ENCODE results near the gene SELENOM.
"Not testable (repeated sequence)": the region's sequence is repeated elsewhere in the genome, so short reads cannot be mapped to it uniquely, and the experiment has no call there.

Gene SELENOM

GRCh38 chr22:31123292-31123602 lies 15.9 kb upstream of the SELENOM start:
- peaks cover 24% of the 10 kb centered on the region for H3K27me3 Mint-ChIP-seq
- no peaks in the 10 kb centered on the region for H3K36me3 Mint-ChIP-seq
- ATAC-seq = no peak
- H3K9me3 Mint-ChIP-seq = no peaks in the 10 kb centered on the region
- peaks cover 15% of the 10 kb centered on the region for H3K4me1 Mint-ChIP-seq
- no peak overlapping the region for H3K4me3 Mint-ChIP-seq
- H3K27ac Mint-ChIP-seq = no peak overlapping the region

GRCh38 chr22:31122532-31123291 lies 15.3 kb upstream of the SELENOM start, which contains the start of gene INPP5J:
TSS of gene INPP5J (plus strand) at chr22:31122966. CDS start at chr22:31123015, 49 bp downstream.
- no peak within 1 kb of the TSS for H3K4me3 Mint-ChIP-seq
- no peak within 1 kb of the TSS for H3K27ac Mint-ChIP-seq
- no peaks in the 10 kb centered on the region for H3K36me3 Mint-ChIP-seq
- H3K27me3 Mint-ChIP-seq = peaks cover 18% of the 10 kb centered on the region
- H3K4me1 Mint-ChIP-seq = peaks cover 15% of the 10 kb centered on the region
- no peaks in the 10 kb centered on the region for H3K9me3 Mint-ChIP-seq
- no peak for ATAC-seq

DNA sequence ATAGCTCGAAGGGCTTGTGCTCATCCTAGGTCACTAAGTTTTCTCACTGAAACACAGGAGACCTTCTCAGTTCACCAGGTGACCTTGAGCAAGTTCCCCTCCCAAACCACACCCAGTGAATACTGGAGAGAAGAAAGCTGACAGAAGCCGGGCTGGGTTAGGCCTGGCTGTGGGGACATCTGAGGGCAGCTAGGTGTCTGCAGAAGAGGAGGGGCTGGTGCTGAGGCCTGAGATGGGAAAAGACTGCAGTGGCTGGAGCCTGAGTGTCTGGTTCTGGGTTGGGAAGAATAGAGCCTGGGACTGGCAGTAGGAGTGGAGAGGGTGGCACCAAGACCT lies 14.8 kb upstream of the SELENOM start:
- H3K27me3 Mint-ChIP-seq = peaks cover 13% of the 10 kb centered on the region
- H3K4me1 Mint-ChIP-seq = peaks cover 10% of the 10 kb centered on the region
- H3K36me3 Mint-ChIP-seq = no peaks in the 10 kb centered on the region
- H3K27ac Mint-ChIP-seq = no peak overlapping the region
- H3K9me3 Mint-ChIP-seq = no peaks in the 10 kb centered on the region
- H3K4me3 Mint-ChIP-seq = no peak overlapping the region
- no peak for ATAC-seq

GRCh38 chr22:31121403-31121802 lies 14.0 kb upstream of the SELENOM start:
- Mint-ChIP-seq H3K9me3 (no peaks in the 10 kb centered on the region), H3K4me1 (peaks cover 6% of the 10 kb centered on the region), H3K4me3 (no peak overlapping the region), H3K27me3 (peaks cover 9% of the 10 kb centered on the region), H3K36me3 (no peaks in the 10 kb centered on the region), H3K27ac (no peak overlapping the region)
- no peak for ATAC-seq

DNA sequence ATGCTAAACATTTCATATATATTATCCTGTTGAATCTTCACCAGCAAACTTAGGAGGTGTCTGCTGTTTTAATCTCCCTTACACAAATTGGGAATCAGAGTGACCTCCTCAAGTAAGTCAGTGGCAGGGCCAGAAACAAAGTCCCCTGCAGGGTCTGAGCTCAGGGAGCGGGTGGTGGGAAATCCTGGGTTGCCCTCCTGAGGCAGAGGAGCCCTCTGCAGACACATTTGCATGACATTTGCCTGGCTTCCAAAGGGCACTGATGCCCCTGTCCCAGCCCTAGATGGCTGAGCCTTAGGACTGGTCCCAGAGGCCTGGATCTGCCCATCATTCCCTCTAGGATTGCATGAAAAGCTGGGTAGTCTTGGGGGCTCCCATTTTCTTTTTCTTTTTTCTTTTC lies 13.3 kb upstream of the SELENOM start:
- Mint-ChIP-seq H3K9me3 (no peaks in the 10 kb centered on the region), H3K27me3 (peaks cover 4% of the 10 kb centered on the region), H3K4me3 (no peak overlapping the region), H3K27ac (no peak overlapping the region), H3K36me3 (no peaks in the 10 kb centered on the region), H3K4me1 (no peaks in the 10 kb centered on the region)
- no peak for ATAC-seq

DNA sequence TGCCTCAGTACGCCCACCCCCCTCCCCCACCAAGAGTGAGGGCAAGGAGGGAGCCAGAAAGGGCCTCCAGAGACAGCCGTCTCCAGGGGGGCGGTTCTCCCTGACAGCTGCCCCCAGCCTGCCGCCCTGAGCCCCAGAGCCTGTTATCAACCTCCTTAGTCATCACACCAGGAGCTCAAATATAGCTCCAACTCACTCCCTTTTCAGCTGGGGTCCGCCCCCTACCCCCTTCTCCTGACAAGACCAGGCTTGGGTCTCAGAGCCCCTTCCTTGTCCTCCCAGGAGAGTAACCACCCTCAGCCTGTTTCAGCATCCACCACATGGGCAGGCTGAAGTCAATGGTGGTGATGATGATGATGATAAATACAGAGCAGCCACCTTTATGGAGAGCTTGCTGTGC lies 12.9 kb upstream of the SELENOM start:
- H3K27ac Mint-ChIP-seq = no peak overlapping the region
- H3K4me1 Mint-ChIP-seq = no peaks in the 10 kb centered on the region
- no peaks in the 10 kb centered on the region for H3K9me3 Mint-ChIP-seq
- no peak for ATAC-seq
- no peaks in the 10 kb centered on the region for H3K36me3 Mint-ChIP-seq
- no peak overlapping the region for H3K4me3 Mint-ChIP-seq
- no peaks in the 10 kb centered on the region for H3K27me3 Mint-ChIP-seq

DNA sequence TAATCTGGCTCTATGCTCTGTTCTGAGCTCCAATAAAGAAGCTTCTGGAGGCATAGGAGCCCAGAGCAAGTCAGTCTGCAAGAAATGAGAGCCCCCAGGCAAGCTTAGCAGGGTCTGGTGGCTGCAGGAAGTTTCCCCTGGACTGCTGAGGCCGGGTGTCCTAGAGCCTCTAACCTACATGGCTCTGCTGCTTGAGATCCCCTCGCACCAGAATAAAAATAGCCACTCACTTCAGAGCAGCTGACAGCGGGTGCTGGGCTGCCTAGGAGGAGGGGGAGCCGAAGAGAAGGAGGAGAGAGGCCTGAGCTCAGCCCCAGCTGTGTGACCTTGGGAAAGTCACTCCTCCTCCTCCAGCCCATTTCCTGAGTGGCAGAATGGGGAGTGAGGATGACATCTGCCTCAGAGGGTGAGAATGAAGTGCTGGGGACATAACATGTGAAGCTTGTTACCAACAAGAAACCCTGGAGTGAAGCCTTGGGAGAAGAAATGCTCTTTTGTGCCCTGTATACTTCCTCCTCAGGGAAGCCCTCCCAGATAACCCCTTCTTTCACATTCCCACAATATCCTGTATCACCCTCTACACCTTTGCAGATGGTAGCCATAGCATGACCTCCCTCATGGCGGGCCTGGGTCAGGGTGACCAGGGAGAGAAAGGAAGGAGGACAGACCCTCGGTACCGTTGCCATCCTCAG lies 11.8 kb upstream of the SELENOM start:
- Mint-ChIP-seq H3K36me3 (no peaks in the 10 kb centered on the region), H3K27me3 (no peaks in the 10 kb centered on the region), H3K9me3 (no peaks in the 10 kb centered on the region), H3K4me3 (no peak overlapping the region), H3K4me1 (no peaks in the 10 kb centered on the region), H3K27ac (no peak overlapping the region)
- ATAC-seq = no peak

DNA sequence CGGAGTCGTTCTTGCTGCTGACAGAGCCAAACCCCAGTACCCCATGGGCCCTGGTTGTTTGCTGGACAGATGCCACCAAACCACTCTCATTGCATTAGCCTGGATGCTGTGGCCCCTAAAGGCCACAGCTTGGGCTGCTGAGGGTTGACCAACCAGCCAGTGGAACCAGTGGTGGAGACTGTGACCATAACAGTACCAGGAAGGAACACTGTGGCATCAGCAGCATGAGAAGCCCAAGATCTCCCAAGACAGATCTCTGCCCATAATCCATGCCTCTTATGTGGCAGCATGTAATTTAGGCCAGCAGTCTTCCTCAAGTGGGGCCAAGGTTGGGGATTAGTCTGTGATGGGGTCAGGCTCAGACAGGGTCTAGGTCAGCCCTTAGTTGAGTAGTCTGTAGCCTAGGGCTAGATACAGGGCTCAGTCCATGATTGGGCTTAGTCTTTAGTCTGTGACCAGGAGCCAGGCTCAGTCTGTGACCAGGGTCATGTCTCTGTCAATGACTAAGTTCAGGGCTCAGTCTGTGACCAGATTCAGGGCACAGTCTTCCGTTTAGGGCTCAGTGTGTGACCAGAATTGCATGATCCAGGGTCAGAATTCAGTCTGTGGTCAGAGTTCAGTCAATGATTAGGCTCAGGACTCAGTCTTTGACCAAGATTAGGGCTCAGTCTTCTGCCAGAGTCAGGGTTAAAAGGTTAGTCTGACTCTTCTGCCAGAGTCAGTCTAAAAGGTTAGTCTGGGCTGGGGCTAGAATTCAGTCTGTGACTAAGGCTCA lies 10.9 kb upstream of the SELENOM start:
- H3K27ac Mint-ChIP-seq = no peak overlapping the region
- H3K27me3 Mint-ChIP-seq = no peaks in the 10 kb centered on the region
- H3K9me3 Mint-ChIP-seq = no peaks in the 10 kb centered on the region
- no peaks in the 10 kb centered on the region for H3K4me1 Mint-ChIP-seq
- no peak for ATAC-seq
- no peaks in the 10 kb centered on the region for H3K36me3 Mint-ChIP-seq
- H3K4me3 Mint-ChIP-seq = no peak overlapping the region

DNA sequence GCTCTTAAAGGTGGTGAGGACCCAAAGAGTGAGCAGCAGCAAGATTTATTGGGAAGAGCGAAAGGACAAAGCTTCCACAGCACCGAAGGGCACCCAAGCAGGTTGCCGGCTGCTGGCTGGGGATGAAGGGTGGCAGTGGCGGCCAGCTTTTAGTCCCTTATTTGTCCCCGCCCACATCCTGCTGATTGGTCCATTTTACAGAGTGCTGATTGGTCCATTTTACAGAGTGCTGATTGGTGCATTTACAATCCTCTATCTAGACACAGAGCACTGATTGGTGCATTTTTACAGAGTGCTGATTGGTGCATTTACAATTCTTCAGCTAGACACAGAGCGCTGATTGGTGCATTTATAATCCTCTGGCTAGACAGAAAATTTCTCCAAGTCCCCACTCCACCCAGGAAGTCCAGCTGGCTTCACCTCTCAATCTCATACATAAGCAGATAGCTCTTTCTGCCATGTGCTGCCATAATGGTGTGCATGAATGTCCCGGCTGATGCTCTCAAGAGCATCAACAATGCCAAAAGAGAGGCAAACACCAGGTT lies 5.3 kb upstream of the SELENOM start:
- not testable (repeated sequence) for H3K4me3 Mint-ChIP-seq, H3K27ac Mint-ChIP-seq, ATAC-seq, H3K27me3 Mint-ChIP-seq, H3K36me3 Mint-ChIP-seq, H3K4me1 Mint-ChIP-seq, H3K9me3 Mint-ChIP-seq

GRCh38 chr22:31107894-31108218 lies 488 bp upstream of the SELENOM start:
- Mint-ChIP-seq H3K4me1 (peaks cover 33% of the 10 kb centered on the region), H3K27ac (peak overlapping the region; percentile 73), H3K4me3 (peak overlapping the region; percentile 85), H3K36me3 (no peaks in the 10 kb centered on the region), H3K27me3 (no peaks in the 10 kb centered on the region), H3K9me3 (no peaks in the 10 kb centered on the region)
- ATAC-seq = peak; percentile 44

- Mint-ChIP-seq H3K27me3 (no peaks in the 10 kb centered on the region), H3K36me3 (no peaks in the 10 kb centered on the region), H3K4me3 (peak overlapping the region; percentile 85), H3K4me1 (peaks cover 33% of the 10 kb centered on the region), H3K9me3 (no peaks in the 10 kb centered on the region), H3K27ac (peak overlapping the region; percentile 73)
- ATAC-seq = no peak
Measured at GRCh38 chr22:31106731-31107177, 614 bp downstream of the SELENOM start.

- H3K27ac Mint-ChIP-seq = peak overlapping the region; percentile 73
- H3K27me3 Mint-ChIP-seq = no peaks in the 10 kb centered on the region
- H3K4me1 Mint-ChIP-seq = peaks cover 33% of the 10 kb centered on the region
- H3K9me3 Mint-ChIP-seq = no peaks in the 10 kb centered on the region
- H3K36me3 Mint-ChIP-seq = no peaks in the 10 kb centered on the region
- peak overlapping the region; percentile 85 for H3K4me3 Mint-ChIP-seq
- ATAC-seq = no peak
Measured at GRCh38 chr22:31106001-31106571, 1.3 kb downstream of the SELENOM start.

GRCh38 chr22:31105282-31105929 lies 2.0 kb downstream of the SELENOM start:
- H3K4me3 Mint-ChIP-seq = no peak overlapping the region
- no peaks in the 10 kb centered on the region for H3K27me3 Mint-ChIP-seq
- ATAC-seq = no peak
- peaks cover 1% of the 10 kb centered on the region for H3K36me3 Mint-ChIP-seq
- peaks cover 33% of the 10 kb centered on the region for H3K4me1 Mint-ChIP-seq
- no peak overlapping the region for H3K27ac Mint-ChIP-seq
- H3K9me3 Mint-ChIP-seq = no peaks in the 10 kb centered on the region

GRCh38 chr22:31104869-31105268 lies 2.5 kb downstream of the SELENOM start:
- no peaks in the 10 kb centered on the region for H3K9me3 Mint-ChIP-seq
- peaks cover 7% of the 10 kb centered on the region for H3K36me3 Mint-ChIP-seq
- ATAC-seq = no peak
- H3K4me1 Mint-ChIP-seq = peaks cover 33% of the 10 kb centered on the region
- H3K4me3 Mint-ChIP-seq = no peak overlapping the region
- no peaks in the 10 kb centered on the region for H3K27me3 Mint-ChIP-seq
- no peak overlapping the region for H3K27ac Mint-ChIP-seq

All from stimulated activated memory B cell treated with anti-CD40 and anti-IgM and Interleukin-4, amounts not matched to agents 10 μg/mL and 1 μg/mL and 100 μg/mL, for 72 hours (primary cell).